ENCODE measurements around the gene HERPUD1. TPM values are rescaled to one million over a fixed set of nuclear protein-coding genes. Genes with fewer than 3 reads are reported as not detected.

The HERPUD1 gene
- total and polyA plus RNA-seq, 4 donors, result 57.8 to 219 (median 118) TPM

DNA sequence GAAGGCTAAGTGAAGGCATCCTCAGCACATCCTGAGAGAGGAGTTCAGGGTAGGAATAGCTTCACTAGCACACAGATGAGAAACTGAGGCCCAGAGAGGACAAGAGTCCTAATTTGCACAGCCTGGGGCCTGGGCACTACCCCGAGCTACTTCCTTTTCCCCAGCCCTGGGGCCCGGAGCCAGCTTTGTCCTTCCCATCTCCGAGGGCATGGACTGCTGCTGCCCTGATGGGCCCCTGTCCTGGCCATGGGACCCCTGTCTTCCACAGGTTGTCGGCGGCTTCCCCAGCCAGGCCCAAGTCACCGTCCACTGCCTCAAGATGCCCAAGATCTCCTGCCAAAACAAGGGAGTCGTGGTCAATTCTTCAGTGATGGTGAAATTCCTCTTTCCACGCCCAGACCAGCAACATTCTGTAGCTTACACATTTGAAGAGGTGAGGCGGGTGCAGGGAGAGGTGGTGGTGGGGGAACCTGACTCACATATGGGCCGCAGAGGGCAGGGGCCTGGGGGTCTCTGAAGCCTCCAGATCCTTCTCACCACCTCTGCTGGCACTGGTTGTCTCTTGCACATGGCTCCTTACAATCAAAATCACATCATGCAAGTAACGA lies 46.0 kb downstream of the HERPUD1 start:
- H3K27me3 ChIP-seq (ENCODE audit: control insufficient read depth in 4 of 4, insufficient read depth in 4 of 4, low read length in 3 of 4), result no peaks in the 10 kb centered on the region
- TF ChIP-seq RXRA (IDR thresholded peaks at IDR 0.05), result no peak
- TF ChIP-seq SP1 (IDR thresholded peaks at IDR 0.05), result no peak
- TF ChIP-seq JUND (IDR thresholded peaks at IDR 0.05), result no peak
- H3K4me1 ChIP-seq (ENCODE audit: control insufficient read depth in 4 of 4, insufficient read depth in 4 of 4, low read length in 3 of 4), result peaks cover 1 to 9% (median 2%) of the 10 kb centered on the region in 4 donors

DNA sequence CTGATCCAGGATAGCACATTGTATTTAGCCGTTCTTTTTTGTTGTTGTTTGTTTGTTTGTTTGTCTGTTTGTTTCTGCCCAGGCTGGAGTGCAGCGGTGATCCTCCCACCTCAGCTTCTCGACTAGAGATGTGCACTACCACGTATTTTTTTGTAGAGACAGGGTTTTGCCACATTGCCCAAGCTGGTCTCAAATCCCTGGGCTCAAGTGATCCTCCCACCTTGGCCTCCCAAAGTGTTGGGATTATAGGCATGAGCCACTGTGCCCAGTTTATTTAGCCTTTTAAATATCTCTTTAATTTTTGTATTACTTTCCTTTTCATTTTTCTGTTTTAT lies 48.2 kb downstream of the HERPUD1 start:
- H3K9ac ChIP-seq (ENCODE audit: low read depth in 1 of 2, low read length in 2 of 2), result no peak overlapping the region
- no peak for DNase-seq (ENCODE audit: low spot score)
- H3K4me3 ChIP-seq (ENCODE audit: low read depth in 1 of 3, low read length in 3 of 3), result no peak overlapping the region
- TF ChIP-seq TAF1 (conservative IDR thresholded peaks at IDR 0.05) (no peak), SP1 (IDR thresholded peaks at IDR 0.05) (no peak), RXRA (IDR thresholded peaks at IDR 0.05) (no peak), HNF4G (IDR thresholded peaks at IDR 0.05) (no peak), GABPA (IDR thresholded peaks at IDR 0.05 in 1 of 2, conservative IDR thresholded peaks at IDR 0.05 in 1 of 2) (no peak), JUND (IDR thresholded peaks at IDR 0.05) (no peak), EGR1 (IDR thresholded peaks at IDR 0.05; ENCODE audit: low read depth in 2 of 2) (no peak)
- peak overlapping the region; percentile 25 to 57 for H3K27ac ChIP-seq (ENCODE audit: low read depth in 1 of 2, low read length in 2 of 2)
- peaks cover 2 to 9% (median 6%) of the 10 kb centered on the region in 4 donors for H3K4me1 ChIP-seq (ENCODE audit: control insufficient read depth in 4 of 4, insufficient read depth in 4 of 4, low read length in 3 of 4)
- H3K9me3 ChIP-seq (ENCODE audit: control insufficient read depth in 4 of 4, low read length in 3 of 4), result no peaks in the 10 kb centered on the region
- WGBS, result 46% methylated on average over 4 of the region's 4 CpGs
- H3K27me3 ChIP-seq (ENCODE audit: control insufficient read depth in 4 of 4, insufficient read depth in 4 of 4, low read length in 3 of 4), result no peaks in the 10 kb centered on the region
- H3K36me3 ChIP-seq (ENCODE audit: control insufficient read depth in 4 of 4, insufficient read depth in 3 of 4, low read depth in 1 of 4, low read length in 3 of 4), result no peaks in the 10 kb centered on the region

More for the DNA sequence above, 46.0 kb downstream of the HERPUD1 start:
- H3K27ac ChIP-seq (ENCODE audit: low read depth in 1 of 2, low read length in 2 of 2), result no peak overlapping the region
- no peaks in the 10 kb centered on the region for H3K9me3 ChIP-seq (ENCODE audit: control insufficient read depth in 4 of 4, low read length in 3 of 4)
- WGBS, result 92% methylated on average over 11 of the region's 11 CpGs
- H3K9ac ChIP-seq (ENCODE audit: low read depth in 1 of 2, low read length in 2 of 2), result no peak overlapping the region
- no peaks in the 10 kb centered on the region for H3K36me3 ChIP-seq (ENCODE audit: control insufficient read depth in 4 of 4, insufficient read depth in 3 of 4, low read depth in 1 of 4, low read length in 3 of 4)
- no peak for DNase-seq (ENCODE audit: low spot score)
- no peak overlapping the region for H3K4me3 ChIP-seq (ENCODE audit: low read depth in 1 of 3, low read length in 3 of 3)

DNA sequence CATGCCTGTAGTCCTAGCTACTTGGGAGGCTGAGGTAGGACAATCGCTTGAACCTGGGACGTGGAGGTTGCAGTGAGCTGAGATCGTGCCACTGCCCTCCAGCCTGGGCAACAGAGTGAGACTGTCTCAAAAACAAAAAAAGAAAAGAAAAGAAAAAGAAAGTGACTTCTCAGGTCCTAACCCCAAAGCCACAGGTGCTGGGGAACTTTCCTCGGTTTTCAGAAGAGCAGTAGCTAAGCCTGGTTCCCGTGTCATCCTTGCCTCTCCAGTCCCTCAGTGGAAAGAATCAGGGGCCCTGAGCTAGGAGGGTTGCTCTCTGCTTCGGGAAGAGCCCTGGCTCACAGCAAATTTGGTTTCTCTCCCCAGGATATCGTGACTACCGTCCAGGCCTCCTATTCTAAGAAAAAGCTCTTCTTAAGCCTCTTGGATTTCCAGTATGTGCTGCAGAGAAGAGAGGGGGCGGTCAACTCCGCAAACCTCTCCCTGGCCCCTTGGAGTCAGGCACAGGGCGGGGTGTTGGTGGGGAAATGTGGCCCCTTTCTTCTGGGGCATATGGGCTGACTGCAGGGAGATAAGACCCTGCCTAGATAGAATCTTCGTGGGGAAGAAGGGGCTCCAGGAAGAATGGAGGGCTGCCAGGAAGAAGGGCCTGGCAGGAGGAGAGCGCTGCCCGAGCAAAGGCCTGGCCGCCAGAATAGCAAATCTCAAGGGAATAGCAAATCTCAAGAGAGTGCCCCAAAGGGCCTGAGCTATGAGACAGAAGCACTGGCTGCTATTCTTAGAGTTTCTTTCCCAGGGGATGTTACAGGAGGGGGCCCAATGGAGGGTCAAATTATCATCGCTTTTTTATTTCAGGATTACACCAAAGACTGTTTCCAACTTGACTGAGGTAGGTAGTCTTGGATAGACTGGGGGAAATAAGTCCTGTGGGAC lies 49.1 kb downstream of the HERPUD1 start:
- Histone ChIP-seq H3K36me3 (ENCODE audit: control insufficient read depth in 4 of 4, insufficient read depth in 3 of 4, low read depth in 1 of 4, low read length in 3 of 4) (no peaks in the 10 kb centered on the region), H3K9me3 (ENCODE audit: control insufficient read depth in 4 of 4, low read length in 3 of 4) (no peaks in the 10 kb centered on the region), H3K27me3 (ENCODE audit: control insufficient read depth in 4 of 4, insufficient read depth in 4 of 4, low read length in 3 of 4) (no peaks in the 10 kb centered on the region), H3K27ac (ENCODE audit: low read depth in 1 of 2, low read length in 2 of 2) (no peak overlapping the region), H3K9ac (ENCODE audit: low read depth in 1 of 2, low read length in 2 of 2) (no peak overlapping the region), H3K4me3 (ENCODE audit: low read depth in 1 of 3, low read length in 3 of 3) (no peak overlapping the region), H3K4me1 (ENCODE audit: control insufficient read depth in 4 of 4, insufficient read depth in 4 of 4, low read length in 3 of 4) (peaks cover 2 to 9% (median 6%) of the 10 kb centered on the region in 4 donors)
- TF ChIP-seq, protein P1, sequence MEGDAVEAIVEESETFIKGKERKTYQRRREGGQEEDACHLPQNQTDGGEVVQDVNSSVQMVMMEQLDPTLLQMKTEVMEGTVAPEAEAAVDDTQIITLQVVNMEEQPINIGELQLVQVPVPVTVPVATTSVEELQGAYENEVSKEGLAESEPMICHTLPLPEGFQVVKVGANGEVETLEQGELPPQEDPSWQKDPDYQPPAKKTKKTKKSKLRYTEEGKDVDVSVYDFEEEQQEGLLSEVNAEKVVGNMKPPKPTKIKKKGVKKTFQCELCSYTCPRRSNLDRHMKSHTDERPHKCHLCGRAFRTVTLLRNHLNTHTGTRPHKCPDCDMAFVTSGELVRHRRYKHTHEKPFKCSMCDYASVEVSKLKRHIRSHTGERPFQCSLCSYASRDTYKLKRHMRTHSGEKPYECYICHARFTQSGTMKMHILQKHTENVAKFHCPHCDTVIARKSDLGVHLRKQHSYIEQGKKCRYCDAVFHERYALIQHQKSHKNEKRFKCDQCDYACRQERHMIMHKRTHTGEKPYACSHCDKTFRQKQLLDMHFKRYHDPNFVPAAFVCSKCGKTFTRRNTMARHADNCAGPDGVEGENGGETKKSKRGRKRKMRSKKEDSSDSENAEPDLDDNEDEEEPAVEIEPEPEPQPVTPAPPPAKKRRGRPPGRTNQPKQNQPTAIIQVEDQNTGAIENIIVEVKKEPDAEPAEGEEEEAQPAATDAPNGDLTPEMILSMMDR (IDR thresholded peaks at IDR 0.05; ENCODE audit: low read depth, low read length, missing input control), result no peak
- TF ChIP-seq RXRA (IDR thresholded peaks at IDR 0.05) (no peak), JUND (IDR thresholded peaks at IDR 0.05) (no peak), SP1 (IDR thresholded peaks at IDR 0.05) (no peak)
- DNase-seq (ENCODE audit: low spot score), result no peak
- whole genome bisulfite sequencing, result 93% methylated on average over 16 of the region's 16 CpGs

DNA sequence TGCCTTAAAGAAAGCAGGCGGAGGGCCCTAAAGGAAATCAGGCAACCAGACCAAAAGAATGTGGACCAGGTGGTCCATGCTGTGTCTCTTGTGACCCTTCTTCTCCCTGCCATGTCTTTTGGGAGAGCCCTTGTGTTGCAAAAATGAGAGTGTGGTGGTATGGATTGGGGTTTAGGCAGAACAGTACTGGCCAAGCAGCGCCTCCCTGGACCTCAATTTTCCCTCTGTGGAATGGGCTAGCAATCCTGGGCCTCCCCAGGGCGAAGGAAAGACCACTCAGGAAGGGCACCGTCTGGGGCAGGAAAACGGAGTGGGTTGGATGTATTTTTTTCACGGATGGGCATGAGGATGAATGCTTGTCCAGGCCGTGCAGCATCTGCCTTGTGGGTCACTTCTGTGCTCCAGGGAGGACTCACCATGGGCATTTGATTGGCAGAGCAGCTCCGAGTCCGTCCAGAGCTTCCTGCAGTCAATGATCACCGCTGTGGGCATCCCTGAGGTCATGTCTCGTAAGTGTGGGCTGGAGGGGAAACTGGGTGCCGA lies 49.9 kb downstream of the HERPUD1 start:
- no peak overlapping the region for H3K27ac ChIP-seq (ENCODE audit: low read depth in 1 of 2, low read length in 2 of 2)
- no peak overlapping the region for H3K9ac ChIP-seq (ENCODE audit: low read depth in 1 of 2, low read length in 2 of 2)
- DNase-seq (ENCODE audit: low spot score), result no peak
- no peaks in the 10 kb centered on the region for H3K27me3 ChIP-seq (ENCODE audit: control insufficient read depth in 4 of 4, insufficient read depth in 4 of 4, low read length in 3 of 4)
- no peaks in the 10 kb centered on the region for H3K9me3 ChIP-seq (ENCODE audit: control insufficient read depth in 4 of 4, low read length in 3 of 4)
- no peak overlapping the region for H3K4me3 ChIP-seq (ENCODE audit: low read depth in 1 of 3, low read length in 3 of 3)
- peaks cover 2 to 9% (median 6%) of the 10 kb centered on the region in 4 donors for H3K4me1 ChIP-seq (ENCODE audit: control insufficient read depth in 4 of 4, insufficient read depth in 4 of 4, low read length in 3 of 4)
- 90% methylated on average over 12 of the region's 12 CpGs for WGBS
- no peaks in the 10 kb centered on the region for H3K36me3 ChIP-seq (ENCODE audit: control insufficient read depth in 4 of 4, insufficient read depth in 3 of 4, low read depth in 1 of 4, low read length in 3 of 4)
- TF ChIP-seq, protein P2, sequence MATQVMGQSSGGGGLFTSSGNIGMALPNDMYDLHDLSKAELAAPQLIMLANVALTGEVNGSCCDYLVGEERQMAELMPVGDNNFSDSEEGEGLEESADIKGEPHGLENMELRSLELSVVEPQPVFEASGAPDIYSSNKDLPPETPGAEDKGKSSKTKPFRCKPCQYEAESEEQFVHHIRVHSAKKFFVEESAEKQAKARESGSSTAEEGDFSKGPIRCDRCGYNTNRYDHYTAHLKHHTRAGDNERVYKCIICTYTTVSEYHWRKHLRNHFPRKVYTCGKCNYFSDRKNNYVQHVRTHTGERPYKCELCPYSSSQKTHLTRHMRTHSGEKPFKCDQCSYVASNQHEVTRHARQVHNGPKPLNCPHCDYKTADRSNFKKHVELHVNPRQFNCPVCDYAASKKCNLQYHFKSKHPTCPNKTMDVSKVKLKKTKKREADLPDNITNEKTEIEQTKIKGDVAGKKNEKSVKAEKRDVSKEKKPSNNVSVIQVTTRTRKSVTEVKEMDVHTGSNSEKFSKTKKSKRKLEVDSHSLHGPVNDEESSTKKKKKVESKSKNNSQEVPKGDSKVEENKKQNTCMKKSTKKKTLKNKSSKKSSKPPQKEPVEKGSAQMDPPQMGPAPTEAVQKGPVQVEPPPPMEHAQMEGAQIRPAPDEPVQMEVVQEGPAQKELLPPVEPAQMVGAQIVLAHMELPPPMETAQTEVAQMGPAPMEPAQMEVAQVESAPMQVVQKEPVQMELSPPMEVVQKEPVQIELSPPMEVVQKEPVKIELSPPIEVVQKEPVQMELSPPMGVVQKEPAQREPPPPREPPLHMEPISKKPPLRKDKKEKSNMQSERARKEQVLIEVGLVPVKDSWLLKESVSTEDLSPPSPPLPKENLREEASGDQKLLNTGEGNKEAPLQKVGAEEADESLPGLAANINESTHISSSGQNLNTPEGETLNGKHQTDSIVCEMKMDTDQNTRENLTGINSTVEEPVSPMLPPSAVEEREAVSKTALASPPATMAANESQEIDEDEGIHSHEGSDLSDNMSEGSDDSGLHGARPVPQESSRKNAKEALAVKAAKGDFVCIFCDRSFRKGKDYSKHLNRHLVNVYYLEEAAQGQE (IDR thresholded peaks at IDR 0.05), result no peak
- TF ChIP-seq RXRA (IDR thresholded peaks at IDR 0.05), result no peak
- TF ChIP-seq TAF1 (conservative IDR thresholded peaks at IDR 0.05), result no peak
- TF ChIP-seq GABPA (IDR thresholded peaks at IDR 0.05 in 1 of 2, conservative IDR thresholded peaks at IDR 0.05 in 1 of 2), result no peak
- no peak for TF ChIP-seq SP1 (IDR thresholded peaks at IDR 0.05)
- TF ChIP-seq FOXA2 (IDR thresholded peaks at IDR 0.05), result no peak
- no peak for TF ChIP-seq NR2F2 (IDR thresholded peaks at IDR 0.05)
- no peak for TF ChIP-seq YY1 (IDR thresholded peaks at IDR 0.05)
- no peak for TF ChIP-seq JUND (IDR thresholded peaks at IDR 0.05)
- TF ChIP-seq EGR1 (IDR thresholded peaks at IDR 0.05; ENCODE audit: low read depth in 2 of 2), result no peak
